GM12892 (cell line): Measurements from ENCODE around the gene PPIH.

ENCODE experiments used
- POLR2A ChIP-seq: IDR thresholded peaks from 2 replicates; pipeline ENCODE4 v1.6.1; 2011; ENCODE audit warnings: low read depth, low read length, control low read depth
- POLR2AphosphoS5 ChIP-seq: IDR thresholded peaks from 2 replicates; pipeline ENCODE4 v1.6.1; 2011; ENCODE audit warnings: low read depth, low read length, control low read depth
- TAF1 ChIP-seq: IDR thresholded peaks from 2 replicates; pipeline ENCODE4 v1.6.1; 2011; ENCODE audit warnings: low read depth, mild to moderate bottlenecking, control low read depth, low read length, borderline replicate concordance

GRCh38 chr1:42646056-42646455 is 12.2 kb upstream of the PPIH start:
- TF ChIP-seq POLR2AphosphoS5 = no peak
- no peak for TF ChIP-seq TAF1
- no peak for TF ChIP-seq POLR2A
